ENCODE results near the gene MEGF11.
A peak's percentile ranks its signal among the peaks of the same experiment; 100 is the strongest.

MEGF11 gene

GRCh38 chr15:66288551-66289185, 35.1 kb upstream of the MEGF11 start:
- Histone ChIP-seq H3K9me3 (ENCODE audit: low read length) (no peaks in the 10 kb centered on the region), H3K4me1 (ENCODE audit: insufficient read depth, low read length) (peaks cover 5% of the 10 kb centered on the region), H3K4me3 (ENCODE audit: low read length) (no peak overlapping the region), H2AFZ (ENCODE audit: low read depth, low read length) (no peak overlapping the region), H3K27me3 (ENCODE audit: insufficient read depth, low read length) (no peaks in the 10 kb centered on the region), H3K36me3 (ENCODE audit: insufficient read depth, low read length) (no peaks in the 10 kb centered on the region)

DNA sequence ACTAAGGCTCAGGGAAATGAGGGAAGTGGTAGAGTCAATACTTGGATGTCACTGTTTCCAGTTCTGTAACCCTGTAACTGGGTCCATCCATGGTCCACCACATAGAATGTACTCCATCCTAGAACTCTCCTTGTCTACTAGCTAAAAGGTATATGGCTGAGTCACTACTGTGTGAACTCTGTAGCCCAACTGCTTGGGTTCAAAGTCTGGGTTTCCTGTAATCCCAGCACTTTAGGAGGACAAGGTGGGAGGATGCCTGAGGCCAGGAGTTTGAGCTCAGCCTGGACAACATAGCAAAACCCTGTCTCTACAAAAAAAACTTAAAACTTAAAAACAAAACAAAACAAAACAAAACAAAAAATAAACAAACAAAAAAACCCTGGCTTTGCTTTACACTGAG, 34.5 kb upstream of the MEGF11 start:
- H3K4me1 ChIP-seq (ENCODE audit: insufficient read depth, low read length), result peaks cover 5% of the 10 kb centered on the region
- H3K27me3 ChIP-seq (ENCODE audit: insufficient read depth, low read length), result no peaks in the 10 kb centered on the region
- H3K9me3 ChIP-seq (ENCODE audit: low read length), result no peaks in the 10 kb centered on the region
- H2AFZ ChIP-seq (ENCODE audit: low read depth, low read length), result no peak overlapping the region
- no peak overlapping the region for H3K4me3 ChIP-seq (ENCODE audit: low read length)
- H3K36me3 ChIP-seq (ENCODE audit: insufficient read depth, low read length), result no peaks in the 10 kb centered on the region

GRCh38 chr15:66287461-66288057, 34.0 kb upstream of the MEGF11 start:
- Histone ChIP-seq H3K4me1 (ENCODE audit: insufficient read depth, low read length) (peaks cover 5% of the 10 kb centered on the region), H3K9me3 (ENCODE audit: low read length) (no peaks in the 10 kb centered on the region), H3K4me3 (ENCODE audit: low read length) (no peak overlapping the region), H2AFZ (ENCODE audit: low read depth, low read length) (no peak overlapping the region), H3K27me3 (ENCODE audit: insufficient read depth, low read length) (no peaks in the 10 kb centered on the region), H3K36me3 (ENCODE audit: insufficient read depth, low read length) (no peaks in the 10 kb centered on the region)

DNA sequence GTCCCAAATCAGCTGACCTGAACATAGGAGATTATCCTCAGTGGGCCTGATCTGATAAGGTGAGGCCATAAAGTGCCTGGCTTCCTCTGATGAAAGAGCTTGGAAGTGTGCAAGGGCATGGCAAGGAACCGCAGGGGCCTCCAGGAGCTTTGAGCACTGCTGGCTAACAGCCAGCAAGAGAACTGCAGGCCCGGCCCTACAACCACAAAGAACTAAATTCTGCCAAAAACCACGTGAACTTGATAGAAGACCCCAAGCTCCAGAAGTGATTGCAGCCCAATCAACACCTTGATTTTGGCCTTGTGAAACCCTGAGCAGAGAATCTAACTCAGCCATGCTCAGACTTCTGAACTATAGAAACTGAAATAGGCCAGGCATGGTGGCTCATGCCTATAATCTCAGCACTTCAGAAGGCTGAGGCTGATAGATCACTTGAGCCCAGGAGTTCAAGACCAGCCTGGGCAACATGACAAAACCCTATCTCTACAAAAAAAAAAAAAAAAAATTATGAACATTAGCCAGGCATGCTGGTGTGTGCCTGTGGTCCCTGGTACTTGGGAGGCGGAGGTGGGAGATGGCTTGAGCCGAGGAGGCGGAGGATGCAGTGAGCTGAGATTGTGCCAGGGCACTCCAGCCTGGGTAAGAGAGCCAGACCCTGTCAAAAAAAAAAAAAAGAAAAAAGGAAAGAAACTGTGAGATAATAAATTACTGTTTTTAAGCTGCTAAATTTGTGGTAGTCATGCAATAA, 32.2 kb upstream of the MEGF11 start:
- Histone ChIP-seq H3K27me3 (ENCODE audit: insufficient read depth, low read length) (no peaks in the 10 kb centered on the region), H3K4me3 (ENCODE audit: low read length) (no peak overlapping the region), H2AFZ (ENCODE audit: low read depth, low read length) (no peak overlapping the region), H3K9me3 (ENCODE audit: low read length) (no peaks in the 10 kb centered on the region), H3K4me1 (ENCODE audit: insufficient read depth, low read length) (no peaks in the 10 kb centered on the region), H3K36me3 (ENCODE audit: insufficient read depth, low read length) (no peaks in the 10 kb centered on the region)

GRCh38 chr15:66284271-66284670, 30.7 kb upstream of the MEGF11 start:
- no peak overlapping the region for H2AFZ ChIP-seq (ENCODE audit: low read depth, low read length)
- no peaks in the 10 kb centered on the region for H3K36me3 ChIP-seq (ENCODE audit: insufficient read depth, low read length)
- H3K27me3 ChIP-seq (ENCODE audit: insufficient read depth, low read length), result no peaks in the 10 kb centered on the region
- H3K4me1 ChIP-seq (ENCODE audit: insufficient read depth, low read length), result no peaks in the 10 kb centered on the region
- no peak overlapping the region for H3K4me3 ChIP-seq (ENCODE audit: low read length)
- H3K9me3 ChIP-seq (ENCODE audit: low read length), result no peaks in the 10 kb centered on the region

DNA sequence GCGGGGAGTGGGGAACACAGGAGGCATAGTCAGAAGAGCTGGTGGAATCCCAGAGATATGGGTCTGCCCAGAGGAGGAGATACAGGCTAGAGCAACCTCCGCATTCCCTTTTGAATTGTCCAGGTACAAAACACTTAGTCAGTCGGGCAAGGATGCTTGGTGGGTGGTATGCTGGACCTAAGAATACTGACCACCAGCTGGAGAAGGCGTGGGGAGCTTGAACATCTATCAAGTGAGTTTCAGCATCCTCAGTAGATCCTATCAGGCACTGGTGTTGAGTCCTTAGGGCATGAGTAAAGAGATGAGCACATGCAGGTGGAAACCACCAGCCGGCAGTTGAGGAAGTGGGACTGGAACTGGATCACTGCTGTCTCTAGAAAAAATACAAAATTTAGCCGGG, 25.1 kb upstream of the MEGF11 start:
- H3K9me3 ChIP-seq (ENCODE audit: low read length), result no peaks in the 10 kb centered on the region
- peaks cover 15% of the 10 kb centered on the region for H3K4me1 ChIP-seq (ENCODE audit: insufficient read depth, low read length)
- H2AFZ ChIP-seq (ENCODE audit: low read depth, low read length), result no peak overlapping the region
- no peaks in the 10 kb centered on the region for H3K27me3 ChIP-seq (ENCODE audit: insufficient read depth, low read length)
- H3K36me3 ChIP-seq (ENCODE audit: insufficient read depth, low read length), result no peaks in the 10 kb centered on the region
- H3K4me3 ChIP-seq (ENCODE audit: low read length), result no peak overlapping the region

- H3K9me3 ChIP-seq (ENCODE audit: low read length), result no peaks in the 10 kb centered on the region
- peak overlapping the region; percentile 44 for H2AFZ ChIP-seq (ENCODE audit: low read depth, low read length)
- peaks cover 15% of the 10 kb centered on the region for H3K4me1 ChIP-seq (ENCODE audit: insufficient read depth, low read length)
- H3K4me3 ChIP-seq (ENCODE audit: low read length), result no peak overlapping the region
- H3K27me3 ChIP-seq (ENCODE audit: insufficient read depth, low read length), result no peaks in the 10 kb centered on the region
- H3K36me3 ChIP-seq (ENCODE audit: insufficient read depth, low read length), result no peaks in the 10 kb centered on the region
Observed at GRCh38 chr15:66278056-66278455, 24.5 kb upstream of the MEGF11 start.

GRCh38 chr15:66276546-66276945, 23.0 kb upstream of the MEGF11 start:
- no peaks in the 10 kb centered on the region for H3K27me3 ChIP-seq (ENCODE audit: insufficient read depth, low read length)
- no peak overlapping the region for H2AFZ ChIP-seq (ENCODE audit: low read depth, low read length)
- H3K36me3 ChIP-seq (ENCODE audit: insufficient read depth, low read length), result no peaks in the 10 kb centered on the region
- H3K9me3 ChIP-seq (ENCODE audit: low read length), result no peaks in the 10 kb centered on the region
- H3K4me3 ChIP-seq (ENCODE audit: low read length), result no peak overlapping the region
- peaks cover 15% of the 10 kb centered on the region for H3K4me1 ChIP-seq (ENCODE audit: insufficient read depth, low read length)

GRCh38 chr15:66275352-66275751, 21.8 kb upstream of the MEGF11 start:
- no peak overlapping the region for H3K4me3 ChIP-seq (ENCODE audit: low read length)
- peaks cover 15% of the 10 kb centered on the region for H3K4me1 ChIP-seq (ENCODE audit: insufficient read depth, low read length)

GRCh38 chr15:66270932-66271331, 17.4 kb upstream of the MEGF11 start:
- peaks cover 25% of the 10 kb centered on the region for H3K4me1 ChIP-seq (ENCODE audit: insufficient read depth, low read length)
- H2AFZ ChIP-seq (ENCODE audit: low read depth, low read length), result no peak overlapping the region
- H3K4me3 ChIP-seq (ENCODE audit: low read length), result no peak overlapping the region
- no peaks in the 10 kb centered on the region for H3K27me3 ChIP-seq (ENCODE audit: insufficient read depth, low read length)
- no peaks in the 10 kb centered on the region for H3K9me3 ChIP-seq (ENCODE audit: low read length)
- no peaks in the 10 kb centered on the region for H3K36me3 ChIP-seq (ENCODE audit: insufficient read depth, low read length)

More at GRCh38 chr15:66275352-66275751, 21.8 kb upstream of the MEGF11 start:
- Histone ChIP-seq H3K36me3 (ENCODE audit: insufficient read depth, low read length) (no peaks in the 10 kb centered on the region), H3K9me3 (ENCODE audit: low read length) (no peaks in the 10 kb centered on the region), H3K27me3 (ENCODE audit: insufficient read depth, low read length) (no peaks in the 10 kb centered on the region), H2AFZ (ENCODE audit: low read depth, low read length) (no peak overlapping the region)

- Histone ChIP-seq H3K36me3 (ENCODE audit: insufficient read depth, low read length) (no peaks in the 10 kb centered on the region), H3K9me3 (ENCODE audit: low read length) (no peaks in the 10 kb centered on the region), H3K4me3 (ENCODE audit: low read length) (no peak overlapping the region), H2AFZ (ENCODE audit: low read depth, low read length) (peak overlapping the region; percentile 2), H3K4me1 (ENCODE audit: insufficient read depth, low read length) (peaks cover 25% of the 10 kb centered on the region), H3K27me3 (ENCODE audit: insufficient read depth, low read length) (no peaks in the 10 kb centered on the region)
Observed at GRCh38 chr15:66269326-66270090, 16.0 kb upstream of the MEGF11 start.

DNA sequence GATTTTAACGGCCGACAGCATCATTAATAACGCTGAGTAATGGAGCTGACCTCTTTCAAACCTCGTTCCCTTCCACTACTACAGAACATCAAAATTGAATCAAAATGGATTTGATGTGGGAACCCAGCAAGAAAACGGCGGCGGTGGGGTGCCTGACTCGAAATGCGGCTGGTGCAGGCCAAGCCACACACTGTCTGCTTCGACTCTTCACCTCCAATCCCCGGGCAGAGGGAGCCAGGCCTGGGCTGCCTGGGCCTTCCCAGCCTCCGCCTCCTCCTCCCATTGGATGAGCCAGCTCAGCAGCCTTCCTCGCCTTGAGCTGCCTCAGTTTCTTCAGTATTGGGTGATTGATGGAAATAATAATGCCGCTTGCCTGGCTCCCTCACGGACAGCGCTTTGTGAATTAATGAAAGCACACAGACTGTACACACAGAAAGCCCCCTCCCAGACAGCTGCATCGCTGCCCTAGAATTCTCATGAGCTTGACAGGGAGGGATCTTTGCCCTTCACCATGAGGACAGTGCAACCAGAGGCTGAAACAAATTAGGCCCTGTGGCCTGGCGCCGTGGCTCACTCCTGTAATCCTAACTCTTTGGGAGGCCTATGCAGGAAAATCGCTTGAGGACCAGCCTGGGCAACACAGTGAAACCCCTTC, 11.4 kb upstream of the MEGF11 start:
- Histone ChIP-seq H3K9me3 (ENCODE audit: low read length) (no peaks in the 10 kb centered on the region), H2AFZ (ENCODE audit: low read depth, low read length) (no peak overlapping the region), H3K4me3 (ENCODE audit: low read length) (no peak overlapping the region), H3K27me3 (ENCODE audit: insufficient read depth, low read length) (peaks cover 17% of the 10 kb centered on the region), H3K4me1 (ENCODE audit: insufficient read depth, low read length) (peaks cover 22% of the 10 kb centered on the region), H3K36me3 (ENCODE audit: insufficient read depth, low read length) (no peaks in the 10 kb centered on the region)

All from neuron (in vitro differentiated cells).